Adipose tissue (tissue), 3 donors: ENCODE results near the gene LRFN5. TPM values are rescaled to one million over a fixed set of nuclear protein-coding genes. Genes with fewer than 3 reads are reported as not detected.
"Not testable (repeated sequence)": the region's sequence is repeated elsewhere in the genome, so short reads cannot be mapped to it uniquely, and the experiment has no call there.

ENCODE experiments used
- H3K27ac ChIP-seq: one replicate; pipeline ENCODE4 v1.5.1; 2013; ENCODE audit warnings: low read depth, low read length
- WGBS, 3 donors: extraction: QIAGEN DNeasy Blood & Tissue Kit; methylation state at CpG; one replicate each; pipeline ENCODE4 v1.1.7; 2013; 5-methylcytosine and 5-hydroxymethylcytosine counted together
- polyA plus RNA-seq, 3 donors: library from polyadenylated mRNA; stranded (reverse); fragments of 200-250 nt; gene quantifications; one replicate each; pipeline ENCODE4 v1.2.3, GENCODE V29; 2013
- donor health status: healthy with polysubstance abuse.
- donor health status: Bipolar disorder and iron deficiency.
- donor health status: healthy.

Gene LRFN5
- polyA plus RNA-seq: 1 to 10 TPM in 1 of 3 donors, under 1 TPM in 2; 0.16 to 3.1 (median 0.83) TPM

- peak within 1 kb of the TSS; percentile 35 for H3K27ac ChIP-seq
- 1% methylated on average over 55 to 76 of the region's 76 CpGs for WGBS, 3 donors
These were observed at the start of gene LRFN5 for GRCh38 chr14:41606532-41607303. Gene LRFN5 (plus strand): TSS chr14:41606876.

DNA sequence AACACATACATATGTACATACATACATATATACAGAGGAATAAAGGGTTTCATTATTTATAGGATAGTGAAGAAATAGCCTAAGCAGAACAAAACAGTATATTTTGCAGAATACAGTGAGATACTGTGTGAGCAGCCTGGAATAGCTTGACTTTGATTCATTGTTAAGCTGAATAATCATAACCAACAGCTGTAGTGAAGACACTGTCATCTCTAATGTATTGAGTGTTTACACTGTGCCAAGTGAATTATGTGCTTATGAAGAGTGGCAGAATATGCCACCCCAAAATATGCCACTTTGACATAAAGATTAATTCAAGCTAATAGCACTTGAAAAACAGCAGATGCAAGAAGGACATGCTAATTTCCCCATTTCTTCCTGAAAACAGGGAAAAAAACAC, 48.2 kb upstream of the LRFN5 start:
- H3K27ac ChIP-seq: no peak overlapping the region

DNA sequence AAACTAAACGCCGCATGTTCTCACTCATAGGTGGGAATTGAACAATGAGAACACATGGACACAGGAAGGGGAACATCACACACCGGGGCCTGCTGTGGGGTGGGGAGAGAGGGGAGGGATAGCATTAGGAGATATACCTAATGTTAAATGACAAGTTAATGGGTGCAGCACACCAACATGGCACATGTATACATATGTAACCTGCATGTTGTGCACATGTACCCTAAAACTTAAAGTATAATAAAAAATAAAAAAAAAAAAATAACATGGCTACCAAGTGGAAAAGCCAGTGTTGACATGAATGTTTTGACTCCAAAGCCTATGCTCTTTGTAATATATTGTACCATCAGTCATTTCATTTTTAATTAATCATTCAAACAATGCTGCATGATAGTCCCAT, 39.8 kb upstream of the LRFN5 start:
- WGBS, 3 donors: 92 to 100% (median 100%) methylated on average over 2 to 3 of the region's 3 CpGs
- not testable (repeated sequence) for H3K27ac ChIP-seq

- H3K27ac ChIP-seq: no peak overlapping the region
- WGBS, 3 donors: 85 to 96% (median 95%) methylated on average over 2 of the region's 2 CpGs
These were observed 37.7 kb upstream of the LRFN5 start for GRCh38 chr14:41568979-41569378.

GRCh38 chr14:41570415-41571155, 36.1 kb upstream of the LRFN5 start:
- 38 to 79% (median 71%) methylated on average over 5 of the region's 5 CpGs for WGBS, 3 donors
- H3K27ac ChIP-seq: no peak overlapping the region

GRCh38 chr14:41586237-41586636, 20.4 kb upstream of the LRFN5 start:
- H3K27ac ChIP-seq: no peak overlapping the region

- WGBS, 3 donors: 90 to 96% (median 96%) methylated on average over 25 of the region's 25 CpGs
- H3K27ac ChIP-seq: no peak overlapping the region
These were observed 9.0 kb upstream of the LRFN5 start for GRCh38 chr14:41597647-41598046.

DNA sequence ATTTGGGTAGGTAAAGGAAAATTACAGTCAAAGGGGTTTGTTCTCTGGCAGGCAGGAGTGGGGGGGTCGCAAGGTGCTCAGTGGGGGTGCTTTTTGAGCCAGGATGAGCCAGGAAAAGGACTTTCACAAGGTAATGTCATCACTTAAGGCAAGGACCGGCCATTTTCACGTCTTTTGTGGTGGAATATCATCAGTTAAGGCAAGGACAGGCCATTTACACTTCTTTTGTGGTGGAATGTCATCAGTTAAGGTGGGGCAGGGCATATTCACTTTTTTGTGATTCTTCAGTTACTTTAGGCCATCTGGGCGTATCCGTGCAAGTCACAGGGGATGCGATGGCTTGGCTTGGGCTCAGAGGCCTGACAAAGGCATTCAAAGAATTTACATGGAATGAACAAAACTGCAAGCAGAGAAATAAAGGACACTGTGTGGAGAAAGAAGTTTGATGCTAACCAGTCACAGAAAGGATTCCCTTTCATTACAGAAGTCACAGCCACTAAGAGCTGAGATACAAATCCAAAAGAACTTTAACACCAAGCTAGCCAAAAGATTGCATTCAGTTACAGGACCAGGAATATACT, 6.8 kb upstream of the LRFN5 start:
- 69 to 77% (median 76%) methylated on average over 6 of the region's 6 CpGs for WGBS, 3 donors
- not testable (repeated sequence) for H3K27ac ChIP-seq

DNA sequence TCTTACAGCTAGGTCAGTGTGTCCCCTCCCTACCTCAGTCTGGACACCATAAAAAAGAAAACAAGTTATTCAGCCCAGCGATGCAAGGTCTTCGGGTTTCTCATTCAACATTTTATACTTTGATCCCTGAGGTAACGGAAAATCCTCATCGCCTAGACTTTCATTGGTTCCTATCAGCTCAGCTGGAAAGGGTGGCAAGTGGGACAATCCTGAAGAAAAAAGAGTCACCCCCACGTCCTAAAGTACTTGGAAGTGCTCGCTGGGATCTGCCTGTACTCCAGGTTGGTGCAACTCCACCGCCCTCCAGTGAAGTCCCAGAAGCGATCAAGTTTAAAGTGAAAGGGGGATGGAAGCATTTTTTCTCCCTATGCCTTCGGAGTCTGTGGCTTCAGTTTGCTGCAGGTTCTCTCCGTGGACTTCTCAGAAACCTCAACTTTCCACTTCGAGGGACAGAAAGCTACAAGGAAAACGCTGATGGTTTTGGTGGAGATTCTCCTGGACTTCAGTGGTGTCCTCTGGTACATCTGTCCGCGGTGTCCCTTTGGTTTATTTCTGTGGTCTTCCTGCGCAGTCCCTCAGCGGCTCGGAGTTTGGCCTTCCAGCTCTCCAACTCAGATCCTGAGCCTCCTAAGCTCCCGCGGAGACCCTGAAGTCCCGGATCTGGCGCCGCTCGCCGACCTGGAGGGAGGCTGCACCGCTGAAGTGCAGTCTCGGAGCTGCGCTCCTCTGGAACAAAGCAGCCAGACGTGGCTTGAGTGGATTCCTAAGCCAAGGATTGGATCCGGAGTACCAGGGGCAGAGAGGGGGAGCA, 1.8 kb upstream of the LRFN5 start:
- 2 to 3% (median 3%) methylated on average over 29 of the region's 29 CpGs for WGBS, 3 donors
- H3K27ac ChIP-seq: no peak overlapping the region

DNA sequence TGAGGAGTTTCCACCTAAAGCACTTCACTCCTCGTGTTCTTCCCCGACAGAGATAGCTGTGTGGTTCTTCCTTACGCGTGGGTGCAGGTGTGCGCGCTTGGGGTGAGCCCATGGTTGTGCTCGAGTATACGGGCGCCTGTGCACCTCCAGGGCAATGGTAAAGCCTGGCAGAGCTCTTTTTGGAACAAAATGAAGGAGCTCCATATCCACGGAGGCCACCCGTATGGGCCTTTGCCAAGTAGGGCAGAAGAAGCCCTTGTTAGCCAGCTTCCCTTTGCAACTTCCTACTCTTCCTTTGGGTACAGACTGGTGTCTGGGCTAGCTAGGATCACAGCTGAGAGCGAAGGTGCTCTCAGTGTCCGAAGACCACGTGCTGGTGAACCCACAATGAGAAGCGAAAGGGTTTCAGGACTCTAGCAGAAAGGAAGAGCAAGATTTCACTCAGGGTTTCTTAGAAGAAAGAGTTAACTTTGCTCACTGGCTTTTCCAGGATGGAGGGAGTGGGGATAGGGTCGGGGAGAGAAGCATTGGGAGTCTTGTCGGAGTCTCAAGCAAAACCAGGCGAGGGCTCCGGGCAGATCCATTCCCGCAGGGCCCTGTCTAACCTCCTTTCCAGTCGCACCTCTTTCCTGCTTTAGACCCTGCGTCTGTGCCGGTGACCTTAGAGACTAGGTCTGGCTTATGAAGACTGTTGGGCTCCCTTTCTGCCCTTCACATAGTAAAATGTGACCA, 960 bp upstream of the LRFN5 start:
- whole genome bisulfite sequencing, 3 donors: 3 to 5% (median 3%) methylated on average over 23 of the region's 23 CpGs
- H3K27ac ChIP-seq: no peak overlapping the region

GRCh38 chr14:41606282-41606531, 469 bp upstream of the LRFN5 start:
- no peak overlapping the region for H3K27ac ChIP-seq
- WGBS, 3 donors: 2 to 3% (median 2%) methylated on average over 7 of the region's 7 CpGs

GRCh38 chr14:41607304-41607775, 664 bp downstream of the LRFN5 start:
- WGBS, 3 donors: 1 to 2% (median 1%) methylated on average over 21 of the region's 21 CpGs
- no peak overlapping the region for H3K27ac ChIP-seq

DNA sequence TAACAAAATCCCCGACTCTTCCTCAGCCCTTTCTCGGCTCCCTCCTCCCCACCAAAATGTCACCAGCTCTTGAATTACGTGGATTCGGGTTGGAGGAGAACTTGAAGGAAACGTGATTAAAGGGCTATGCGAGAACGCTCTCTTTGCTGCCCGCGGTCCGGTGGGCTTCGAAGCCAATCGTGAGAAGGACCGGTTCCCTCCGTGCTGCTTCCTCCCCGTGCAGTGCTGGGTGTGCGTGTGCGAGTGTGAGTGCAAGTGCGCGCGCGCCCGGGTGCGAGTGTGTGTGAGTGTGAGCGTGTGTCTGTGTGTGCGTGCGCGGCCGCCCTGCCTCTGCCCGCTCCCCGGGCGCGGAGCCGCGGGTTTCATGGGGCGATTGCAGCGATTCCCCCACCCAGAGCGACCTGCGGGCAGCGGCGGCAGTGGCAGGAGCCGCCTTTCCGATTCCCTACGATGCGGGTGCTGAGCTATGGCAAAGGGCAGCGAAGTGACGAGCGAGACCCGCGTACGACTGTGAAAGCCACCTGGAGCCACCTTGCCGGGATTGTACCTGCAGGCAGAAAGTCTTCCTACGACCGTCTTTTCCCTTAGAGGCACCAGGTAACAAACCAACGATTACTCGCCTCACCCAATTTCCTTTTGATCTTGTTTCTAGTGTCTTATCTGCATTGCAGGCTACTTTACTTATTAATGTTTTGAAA, 1.4 kb downstream of the LRFN5 start:
- H3K27ac ChIP-seq: no peak overlapping the region
- WGBS, 3 donors: 1 to 2% (median 2%) methylated on average over 55 of the region's 55 CpGs

GRCh38 chr14:41608681-41609390, 2.2 kb downstream of the LRFN5 start:
- 7 to 14% (median 7%) methylated on average over 15 of the region's 15 CpGs for WGBS, 3 donors
- no peak overlapping the region for H3K27ac ChIP-seq

GRCh38 chr14:41609704-41610183, 3.1 kb downstream of the LRFN5 start:
- no peak overlapping the region for H3K27ac ChIP-seq
- 1 to 3% (median 2%) methylated on average over 24 of the region's 24 CpGs for WGBS, 3 donors

DNA sequence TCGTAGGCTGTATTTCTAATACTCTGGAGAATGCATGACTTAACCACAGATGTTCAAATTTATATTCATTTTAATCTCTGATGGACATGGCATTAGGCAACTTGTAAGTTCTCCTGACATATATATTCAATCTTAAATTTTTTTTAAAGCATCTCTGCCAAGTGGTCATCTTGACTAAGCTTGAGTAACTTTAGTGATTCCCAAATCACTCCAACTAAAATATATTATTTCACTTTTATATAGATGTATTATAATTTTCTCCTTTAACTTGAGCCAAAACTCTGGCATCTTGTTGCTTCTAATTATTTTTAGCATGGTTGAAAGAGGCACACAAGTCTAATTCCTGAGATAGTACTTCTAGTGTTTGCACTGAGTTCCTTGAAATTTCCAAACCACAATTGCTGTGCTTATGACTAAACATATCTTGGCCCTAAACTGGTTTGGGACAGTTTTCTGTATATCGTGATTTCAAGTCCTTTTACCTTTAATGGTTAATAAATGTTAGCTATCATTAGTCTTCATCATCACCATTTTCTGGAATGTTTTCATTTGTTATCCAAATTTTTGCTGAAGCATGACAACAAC, 8.4 kb downstream of the LRFN5 start:
- H3K27ac ChIP-seq: no peak overlapping the region
- WGBS, 3 donors: 75 to 87% (median 79%) methylated on average over 2 of the region's 2 CpGs

GRCh38 chr14:41623736-41624135, 17.1 kb downstream of the LRFN5 start:
- 42 to 66% (median 58%) methylated on average over 1 of the region's 1 CpG for WGBS, 3 donors

More at GRCh38 chr14:41623736-41624135, 17.1 kb downstream of the LRFN5 start:
- no peak overlapping the region for H3K27ac ChIP-seq
